ENCODE results near the gene HIF3A.

- TF ChIP-seq ZNF274 (IDR thresholded peaks at IDR 0.05; ENCODE audit: low read depth, low read length) (no peak), SUZ12 (IDR thresholded peaks at IDR 0.05; ENCODE audit: extremely low read depth, insufficient read depth, insufficient read length) (no peak)
Observed at GRCh38 chr19:46303322-46303690, 6.5 kb downstream of the HIF3A start.
